DOHH2 (cell line): ENCODE results near the gene HMGCL.

Source experiments
- H3F3A ChIP-seq: fragments of 200-600 bp; sonication (generic), shearing (Covaris generic); 2 replicates; pipeline ENCODE4 v1.6.0; 2016; ENCODE audit warnings: antibody characterized with exemption, mild to moderate bottlenecking; ENCODE audit not compliant: control insufficient read depth, insufficient read depth
- H3K27ac ChIP-seq: fragments of 200-600 bp; sonication (generic); 2 replicates; pipeline ENCODE4 v1.5.1; 2014; ENCODE audit warnings: low read depth, mild to moderate bottlenecking, low read length, moderate library complexity
- H3K27me3 ChIP-seq: fragments of 200-600 bp; sonication (generic); 2 replicates; pipeline ENCODE4 v1.6.1; 2014; ENCODE audit warnings: mild to moderate bottlenecking, low read length, mixed read lengths; ENCODE audit not compliant: control insufficient read depth
- H3K36me3 ChIP-seq: fragments of 200-600 bp; sonication (generic); 2 replicates; pipeline ENCODE4 v1.6.1; 2014; ENCODE audit warnings: mild to moderate bottlenecking, low read length, moderate library complexity, mixed read lengths; ENCODE audit not compliant: control insufficient read depth
- H3K4me1 ChIP-seq: fragments of 200-600 bp; sonication (generic); 2 replicates; pipeline ENCODE4 v1.6.1; 2014; ENCODE audit warnings: mild to moderate bottlenecking, low read length, mixed read lengths; ENCODE audit not compliant: control insufficient read depth
- H3K4me2 ChIP-seq: fragments of 200-600 bp; sonication (generic); 2 replicates; pipeline ENCODE4 v1.6.0; 2014; ENCODE audit warnings: mild to moderate bottlenecking, low read length, moderate library complexity
- H3K4me3 ChIP-seq: fragments of 200-600 bp; sonication (generic); 2 replicates; pipeline ENCODE4 v1.5.1; 2014; ENCODE audit warnings: mild to moderate bottlenecking, low read length, mixed read lengths
- H3K79me2 ChIP-seq: fragments of 200-600 bp; sonication (generic); 2 replicates; pipeline ENCODE4 v1.6.1; 2014; ENCODE audit warnings: mild to moderate bottlenecking, low read length, mixed read lengths; ENCODE audit not compliant: control insufficient read depth
- H3K9me2 ChIP-seq: fragments of 200-600 bp; sonication (generic); replicated peaks from 2 replicates; pipeline ENCODE4 v1.6.1; 2014; ENCODE audit warnings: mild to moderate bottlenecking, low read length, mixed read lengths; ENCODE audit not compliant: control insufficient read depth
- H3K9me3 ChIP-seq: fragments of 200-600 bp; sonication (generic); 2 replicates; pipeline ENCODE4 v1.6.1; 2014; ENCODE audit warnings: antibody characterized with exemption, low read length, mixed read lengths; ENCODE audit not compliant: control insufficient read depth, insufficient read depth
- H4K20me1 ChIP-seq: fragments of 200-600 bp; sonication (generic); 2 replicates; pipeline ENCODE4 v1.6.0; 2014; ENCODE audit warnings: low read depth, mild to moderate bottlenecking, antibody characterized with exemption, low read length, moderate library complexity; ENCODE audit not compliant: control insufficient read depth, insufficient read depth
- CTCF ChIP-seq: fragments of 200-600 bp; sonication (generic); IDR thresholded peaks from one replicate; pipeline ENCODE4 v1.5.1; 2014; ENCODE audit warnings: antibody characterized with exemption, mild to moderate bottlenecking, low read depth, low read length; ENCODE audit not compliant: poor library complexity, severe bottlenecking
- EZH2phosphoT487 ChIP-seq: fragments of 200-600 bp; sonication (generic); IDR thresholded peaks from 2 replicates; pipeline ENCODE4 v1.6.1; 2017; ENCODE audit warnings: borderline replicate concordance, mild to moderate bottlenecking, antibody characterized with exemption, low read length, moderate library complexity, mixed read lengths

HMGCL gene

GRCh38 chr1:23807453-23807852 lies 17.8 kb downstream of the HMGCL start:
- H3K4me2 ChIP-seq = no peak overlapping the region
- peaks cover 25% of the 10 kb centered on the region for H3K4me1 ChIP-seq
- H3K27me3 ChIP-seq = no peaks in the 10 kb centered on the region
- no peak overlapping the region for H3K27ac ChIP-seq
- no peak overlapping the region for H3K4me3 ChIP-seq
- no peaks in the 10 kb centered on the region for H3K9me3 ChIP-seq
- H3F3A ChIP-seq = no peaks in the 10 kb centered on the region
- TF ChIP-seq EZH2phosphoT487 (no peak), CTCF (no peak)
- H3K36me3 ChIP-seq = no peaks in the 10 kb centered on the region
- no peaks in the 10 kb centered on the region for H3K9me2 ChIP-seq
- H3K79me2 ChIP-seq = no peaks in the 10 kb centered on the region
- H4K20me1 ChIP-seq = no peaks in the 10 kb centered on the region

GRCh38 chr1:23806280-23806679 lies 18.9 kb downstream of the HMGCL start:
- Histone ChIP-seq H3F3A (no peaks in the 10 kb centered on the region), H3K36me3 (no peaks in the 10 kb centered on the region), H3K9me3 (no peaks in the 10 kb centered on the region), H3K9me2 (no peaks in the 10 kb centered on the region), H4K20me1 (no peaks in the 10 kb centered on the region), H3K27me3 (no peaks in the 10 kb centered on the region), H3K4me1 (peaks cover 28% of the 10 kb centered on the region), H3K4me3 (no peak overlapping the region), H3K27ac (no peak overlapping the region), H3K79me2 (no peaks in the 10 kb centered on the region), H3K4me2 (no peak overlapping the region)
- TF ChIP-seq CTCF = no peak
- no peak for TF ChIP-seq EZH2phosphoT487

GRCh38 chr1:23805025-23805424 lies 20.2 kb downstream of the HMGCL start:
- Histone ChIP-seq H3K79me2 (peaks cover 4% of the 10 kb centered on the region), H3K27me3 (no peaks in the 10 kb centered on the region), H3K4me1 (peaks cover 18% of the 10 kb centered on the region), H3K4me3 (no peak overlapping the region), H3K4me2 (no peak overlapping the region), H3K36me3 (no peaks in the 10 kb centered on the region), H4K20me1 (no peaks in the 10 kb centered on the region), H3K9me3 (no peaks in the 10 kb centered on the region), H3K27ac (no peak overlapping the region), H3F3A (no peaks in the 10 kb centered on the region), H3K9me2 (no peaks in the 10 kb centered on the region)
- TF ChIP-seq EZH2phosphoT487 = no peak
- no peak for TF ChIP-seq CTCF
